ENCODE measurements around the gene SLC26A4. TPM values are rescaled to one million over a fixed set of nuclear protein-coding genes. Genes with fewer than 3 reads are reported as not detected.
A peak's percentile ranks its signal among the peaks of the same experiment; 100 is the strongest.

SLC26A4 gene
- total RNA-seq, 1 experiment from 2014 or later: 0.22 TPM

GRCh38 chr7:107746006-107746405 is 85.4 kb downstream of the SLC26A4 start:
- ATAC-seq (no peak), DNase-seq (ENCODE audit: low spot score) (no peak)
- H3K9me3 Mint-ChIP-seq: no peaks in the 10 kb centered on the region
- peak overlapping the region; percentile 11; the same call in 1 of the 2 replicates for H3K27ac Mint-ChIP-seq
- TF ChIP-seq KAT7 (CRISPR knock-in tag; IDR thresholded peaks at IDR 0.05; ENCODE audit: borderline replicate concordance): no peak
- no peak for TF ChIP-seq ELF4 (CRISPR knock-in tag; IDR thresholded peaks at IDR 0.05; ENCODE audit: low read depth)
- no peak for TF ChIP-seq ERG (CRISPR knock-in tag; IDR thresholded peaks at IDR 0.05)
- no peak for TF ChIP-seq ZNF671 (CRISPR knock-in tag; IDR thresholded peaks at IDR 0.05)
- no peak for TF ChIP-seq ATF2 (CRISPR knock-in tag; IDR thresholded peaks at IDR 0.05; ENCODE audit: borderline replicate concordance, low read depth)
- TF ChIP-seq NFYB (CRISPR knock-in tag; conservative IDR thresholded peaks at IDR 0.05; ENCODE audit: low read depth): no peak
- TF ChIP-seq CREM (CRISPR knock-in tag; IDR thresholded peaks at IDR 0.05): no peak
- TF ChIP-seq PREB (CRISPR knock-in tag; IDR thresholded peaks at IDR 0.05; ENCODE audit: borderline replicate concordance): no peak
- no peak for TF ChIP-seq ZNF423 (CRISPR knock-in tag; IDR thresholded peaks at IDR 0.05)
- TF ChIP-seq FOXJ3 (CRISPR knock-in tag; IDR thresholded peaks at IDR 0.05; ENCODE audit: borderline replicate concordance): no peak
- TF ChIP-seq GRHL2 (CRISPR knock-in tag; IDR thresholded peaks at IDR 0.05; ENCODE audit: insufficient replicate concordance, severe bottlenecking): no peak
- TF ChIP-seq ETV6 (CRISPR knock-in tag; IDR thresholded peaks at IDR 0.05): no peak
- TF ChIP-seq SP1 (CRISPR knock-in tag; conservative IDR thresholded peaks at IDR 0.05): no peak
- POLR2A ChIA-PET: no interaction called here
- peaks cover 12% of the 10 kb centered on the region for H3K36me3 Mint-ChIP-seq
- H3K4me3 Mint-ChIP-seq: peak overlapping the region; percentile 100
- no peaks in the 10 kb centered on the region for H3K27me3 Mint-ChIP-seq (ENCODE audit: low read depth)
- CTCF ChIA-PET: interaction anchor here (0.8 to 1.2 kb wide), 3 partner anchors 129 to 283 kb away, joined by 3 to 5 read pairs (median 3); no protein-coding TSS in a partner anchor
- H3K4me1 Mint-ChIP-seq: peaks cover 24% of the 10 kb centered on the region

GRCh38 chr7:107751113-107751512 is 90.5 kb downstream of the SLC26A4 start:
- H3K4me1 Mint-ChIP-seq: no peaks in the 10 kb centered on the region
- peaks cover 44% of the 10 kb centered on the region for H3K36me3 Mint-ChIP-seq
- H3K9me3 Mint-ChIP-seq: no peaks in the 10 kb centered on the region
- ATAC-seq (peak; percentile 60), DNase-seq (ENCODE audit: low spot score) (peak; percentile 34)
- CTCF ChIA-PET: no interaction called here
- H3K27me3 Mint-ChIP-seq (ENCODE audit: low read depth): no peaks in the 10 kb centered on the region
- no peak overlapping the region for H3K27ac Mint-ChIP-seq
- POLR2A ChIA-PET: no interaction called here
- no peak overlapping the region for H3K4me3 Mint-ChIP-seq
- TF ChIP-seq SMAD4 (CRISPR knock-in tag; IDR thresholded peaks at IDR 0.05) (no peak), CDX4 (CRISPR knock-in tag; IDR thresholded peaks at IDR 0.05; ENCODE audit: borderline replicate concordance) (no peak), ZNF671 (CRISPR knock-in tag; IDR thresholded peaks at IDR 0.05) (no peak), ZNF396 (CRISPR knock-in tag; IDR thresholded peaks at IDR 0.05; ENCODE audit: borderline replicate concordance) (no peak), NR2C2 (CRISPR knock-in tag; IDR thresholded peaks at IDR 0.05) (no peak), RELA (CRISPR knock-in tag; IDR thresholded peaks at IDR 0.05; ENCODE audit: borderline replicate concordance) (no peak), E2F1 (CRISPR knock-in tag; IDR thresholded peaks at IDR 0.05) (no peak), PREB (CRISPR knock-in tag; IDR thresholded peaks at IDR 0.05; ENCODE audit: borderline replicate concordance) (no peak), ZNF423 (CRISPR knock-in tag; IDR thresholded peaks at IDR 0.05) (no peak), ZNF138 (CRISPR knock-in tag; conservative IDR thresholded peaks at IDR 0.05) (no peak), ARID4B (CRISPR knock-in tag; IDR thresholded peaks at IDR 0.05; ENCODE audit: borderline replicate concordance) (no peak)

Data from WTC11 (cell line).